ENCODE data around the gene TMTC2.

Gene TMTC2

DNA sequence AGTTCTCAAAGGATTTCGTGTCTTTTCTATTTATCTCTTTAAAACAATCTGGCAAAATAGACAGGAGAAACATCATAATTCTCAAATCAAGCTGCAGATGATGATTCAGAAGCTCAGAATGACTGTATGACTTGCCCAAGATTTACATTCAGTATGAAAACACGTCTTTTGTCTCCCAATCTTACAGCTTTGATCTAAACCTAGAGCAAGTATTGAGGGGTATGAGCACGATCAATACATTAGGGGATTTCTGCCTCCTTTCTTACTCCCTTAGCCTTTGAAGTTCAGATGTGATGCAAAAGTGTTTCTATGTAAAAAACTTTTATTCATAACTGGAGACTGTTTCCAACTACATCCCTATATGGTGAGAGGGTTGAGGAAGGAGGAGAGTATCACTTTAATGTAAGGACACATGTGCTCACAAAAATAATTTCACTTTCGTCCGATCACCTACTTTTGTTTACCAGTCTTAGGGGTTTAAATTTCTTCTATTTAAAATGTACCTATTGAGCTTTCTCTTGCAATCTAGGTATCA lies 454.8 kb downstream of the TMTC2 start:
- TF ChIP-seq, protein P1, sequence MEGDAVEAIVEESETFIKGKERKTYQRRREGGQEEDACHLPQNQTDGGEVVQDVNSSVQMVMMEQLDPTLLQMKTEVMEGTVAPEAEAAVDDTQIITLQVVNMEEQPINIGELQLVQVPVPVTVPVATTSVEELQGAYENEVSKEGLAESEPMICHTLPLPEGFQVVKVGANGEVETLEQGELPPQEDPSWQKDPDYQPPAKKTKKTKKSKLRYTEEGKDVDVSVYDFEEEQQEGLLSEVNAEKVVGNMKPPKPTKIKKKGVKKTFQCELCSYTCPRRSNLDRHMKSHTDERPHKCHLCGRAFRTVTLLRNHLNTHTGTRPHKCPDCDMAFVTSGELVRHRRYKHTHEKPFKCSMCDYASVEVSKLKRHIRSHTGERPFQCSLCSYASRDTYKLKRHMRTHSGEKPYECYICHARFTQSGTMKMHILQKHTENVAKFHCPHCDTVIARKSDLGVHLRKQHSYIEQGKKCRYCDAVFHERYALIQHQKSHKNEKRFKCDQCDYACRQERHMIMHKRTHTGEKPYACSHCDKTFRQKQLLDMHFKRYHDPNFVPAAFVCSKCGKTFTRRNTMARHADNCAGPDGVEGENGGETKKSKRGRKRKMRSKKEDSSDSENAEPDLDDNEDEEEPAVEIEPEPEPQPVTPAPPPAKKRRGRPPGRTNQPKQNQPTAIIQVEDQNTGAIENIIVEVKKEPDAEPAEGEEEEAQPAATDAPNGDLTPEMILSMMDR (IDR thresholded peaks at IDR 0.05; ENCODE audit: control insufficient read depth, extremely low read depth, insufficient read depth) = no peak
- H3K4me3 ChIP-seq (ENCODE audit: low read depth, low read length) = no peak overlapping the region
- DNase-seq (ENCODE audit: low read depth) = no peak

DNA sequence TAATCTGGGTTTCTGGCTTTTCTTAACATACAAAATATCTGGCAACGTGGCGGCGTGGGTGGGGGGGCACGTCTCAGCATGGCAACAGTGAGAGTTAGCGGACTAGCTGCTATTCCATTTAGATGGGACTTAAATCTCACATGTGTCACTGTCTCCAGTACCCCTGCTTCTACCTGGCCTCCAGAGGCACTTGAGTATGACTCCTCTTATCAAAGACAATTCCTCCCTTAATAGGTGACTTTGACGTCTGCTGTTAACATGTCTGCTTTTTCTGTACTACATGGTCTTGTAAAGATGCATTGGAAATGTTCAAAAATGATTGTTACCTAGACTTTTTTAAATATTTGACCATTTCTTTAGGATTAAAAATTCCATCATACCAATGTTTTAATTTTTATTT lies 456.2 kb downstream of the TMTC2 start:
- TF ChIP-seq, protein P1 (IDR thresholded peaks at IDR 0.05; ENCODE audit: control insufficient read depth, extremely low read depth, insufficient read depth) = no peak
- no peak for DNase-seq (ENCODE audit: low read depth)
- no peak overlapping the region for H3K4me3 ChIP-seq (ENCODE audit: low read depth, low read length)

DNA sequence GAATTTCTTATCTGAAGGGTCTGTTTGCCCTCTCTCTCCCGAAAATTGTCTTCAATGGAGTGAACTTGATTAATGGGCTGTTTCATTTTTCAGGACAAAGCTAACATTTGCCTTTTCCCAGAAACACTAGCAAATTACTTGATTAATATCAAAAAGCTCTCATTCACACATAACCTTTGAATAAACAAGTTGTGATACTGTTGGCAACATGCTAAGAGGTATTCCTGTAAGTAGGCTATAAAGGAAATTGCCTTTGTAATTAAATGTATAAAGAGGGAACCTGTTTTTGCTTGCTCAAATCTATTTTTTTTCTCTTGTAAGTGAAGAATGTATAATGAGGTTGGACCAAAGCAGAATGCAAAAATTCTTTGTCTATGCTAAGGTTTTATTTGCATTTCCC lies 457.2 kb downstream of the TMTC2 start:
- no peak for DNase-seq (ENCODE audit: low read depth)
- H3K4me3 ChIP-seq (ENCODE audit: low read depth, low read length) = no peak overlapping the region
- TF ChIP-seq, protein P1 (IDR thresholded peaks at IDR 0.05; ENCODE audit: control insufficient read depth, extremely low read depth, insufficient read depth) = no peak

DNA sequence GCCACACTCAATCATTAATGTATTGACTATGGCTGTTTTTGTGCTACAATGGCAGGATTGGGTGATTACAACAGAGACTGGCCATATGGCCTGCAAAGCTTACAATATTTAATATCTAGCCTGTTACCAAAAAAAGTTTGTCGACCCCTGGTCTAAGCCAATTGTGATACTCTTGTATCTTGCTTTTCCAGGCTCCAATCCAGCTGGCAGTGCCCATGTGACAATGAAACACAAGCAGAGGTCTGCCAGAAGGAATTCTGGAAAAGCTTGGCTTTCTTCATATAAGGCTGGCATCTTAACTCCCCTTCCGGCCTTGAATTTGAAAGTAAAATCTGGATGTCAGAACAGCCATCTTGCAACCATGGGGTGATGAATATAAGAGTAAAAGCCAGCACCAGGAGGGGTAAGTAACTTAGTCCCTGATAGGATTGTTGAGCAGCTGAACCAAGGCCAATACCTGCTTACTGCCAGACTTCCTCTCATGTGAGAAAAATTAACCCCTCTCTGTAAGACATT lies 458.7 kb downstream of the TMTC2 start:
- TF ChIP-seq, protein P1 (IDR thresholded peaks at IDR 0.05; ENCODE audit: control insufficient read depth, extremely low read depth, insufficient read depth) = no peak
- no peak overlapping the region for H3K4me3 ChIP-seq (ENCODE audit: low read depth, low read length)
- DNase-seq (ENCODE audit: low read depth) = no peak

DNA sequence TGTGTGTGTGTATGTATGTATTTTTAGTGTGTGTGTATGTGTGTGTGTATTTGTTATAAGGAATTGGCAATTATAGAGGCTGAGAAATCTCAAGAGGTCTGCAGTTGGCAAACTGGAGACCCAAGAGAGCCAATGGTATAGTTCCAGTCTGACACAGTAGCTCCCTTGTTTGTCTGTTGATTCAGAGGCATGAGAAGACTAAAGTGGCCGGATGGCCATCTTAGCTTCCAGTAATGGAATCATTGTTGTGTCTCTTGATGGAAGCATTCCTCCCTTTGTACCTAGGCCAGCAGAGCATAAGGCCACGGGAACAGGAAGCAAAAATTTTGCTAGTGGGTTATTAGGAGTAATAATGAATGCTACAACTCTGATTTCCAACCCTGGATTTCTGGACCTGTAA lies 460.6 kb downstream of the TMTC2 start:
- no peak overlapping the region for H3K4me3 ChIP-seq (ENCODE audit: low read depth, low read length)
- DNase-seq (ENCODE audit: low read depth) = no peak
- TF ChIP-seq, protein P1 (IDR thresholded peaks at IDR 0.05; ENCODE audit: control insufficient read depth, extremely low read depth, insufficient read depth) = no peak

DNA sequence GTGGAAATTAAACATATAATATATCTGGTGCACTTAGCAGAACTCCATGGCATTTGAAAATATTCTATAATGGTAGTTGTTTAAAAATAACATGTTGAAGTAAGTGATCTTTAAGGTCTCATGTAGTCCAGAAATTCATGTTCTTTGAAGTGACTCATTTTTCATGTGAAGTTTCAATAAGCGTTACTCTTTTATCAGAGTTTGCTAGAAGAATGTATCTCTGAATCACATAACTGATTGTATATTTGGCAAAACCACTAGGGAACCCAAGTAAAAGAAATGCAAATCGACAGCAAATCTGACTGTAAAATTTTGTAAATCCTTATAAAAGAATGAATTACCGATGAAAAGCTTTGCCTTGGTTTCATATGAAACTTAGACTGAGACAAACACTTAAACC lies 463.3 kb downstream of the TMTC2 start:
- no peak overlapping the region for H3K4me3 ChIP-seq (ENCODE audit: low read depth, low read length)
- DNase-seq (ENCODE audit: low read depth) = no peak
- TF ChIP-seq, protein P1 (IDR thresholded peaks at IDR 0.05; ENCODE audit: control insufficient read depth, extremely low read depth, insufficient read depth) = no peak
